H1 (cell line): Measurements from ENCODE around the gene SEPTIN1. TPM values are rescaled to one million over a fixed set of nuclear protein-coding genes. Genes with fewer than 3 reads are reported as not detected.

ENCODE experiments used
- CREB1 ChIP-seq: IDR thresholded peaks from 2 replicates; pipeline ENCODE4 v1.6.1; 2012; ENCODE audit warnings: inconsistent platforms
- EGR1 ChIP-seq: IDR thresholded peaks from 2 replicates; pipeline ENCODE4 v1.6.1; 2011; ENCODE audit warnings: low read depth, low read length, borderline replicate concordance
- HDAC2 ChIP-seq, 2 experiments: fragments of 300-600 bp in 1 of 2; sonication (generic) in 1 of 2; IDR thresholded peaks; 2 replicates each; pipeline ENCODE4 v1.6.1; 2011 to 2012; ENCODE audit warnings: low read depth in 2 of 2, low read length in 2 of 2, mild to moderate bottlenecking in 2 of 2, moderate library complexity in 2 of 2, borderline replicate concordance in 1 of 2, inconsistent platforms in 1 of 2
- RBBP5 ChIP-seq: IDR thresholded peaks from 2 replicates; pipeline ENCODE4 v1.7.1; 2012; ENCODE audit warnings: low read depth, mild to moderate bottlenecking, inconsistent platforms, low read length, moderate library complexity, borderline replicate concordance
- ZNF274 ChIP-seq: IDR thresholded peaks from 2 replicates; pipeline ENCODE4 v1.7.0; 2012; ENCODE audit warnings: low read length, borderline replicate concordance; ENCODE audit errors: extremely low read depth
- polyA plus RNA-seq, 7 experiments: library from polyadenylated mRNA; depleted of rRNA in 3 of 7; stranded (reverse) in 5 of 7; unstranded in 2 of 7; fragments of >200 nt in 5 of 7; fragments of 200-250 nt in 2 of 7; gene quantifications; 1 replicate in 5 of 7; 2 replicates in 1 of 7; 4 replicates in 1 of 7; pipeline versions ENCODE4 v1.2.1 to v1.2.3, GENCODE V29; 2011 to 2013; ENCODE audit warnings: missing spikeins in 2 of 7, mixed read lengths in 2 of 7
- total RNA-seq: library from RNA; stranded (reverse); fragmentation: NEBNext Ultra II Directional; extraction: Animal tissue kit (Norgen Biotek cat#: 25700); gene quantifications from 2 replicates; pipeline ENCODE4 v1.2.1, GENCODE V29; 2021
- TF ChIP-seq, protein P1 (sequence below): fragments of 300-600 bp; sonication (generic); IDR thresholded peaks from 2 replicates; pipeline ENCODE4 v1.7.1; 2012; ENCODE audit warnings: low read length, moderate library complexity, mild to moderate bottlenecking, inconsistent platforms; ENCODE audit not compliant: insufficient replicate concordance

Gene SEPTIN1
- total and polyA plus RNA-seq, 2 of the 8 experiments (the other 6 are each of a cell fraction or from before 2014, with no cell fraction given), result 0.24 to 1.4 TPM

DNA sequence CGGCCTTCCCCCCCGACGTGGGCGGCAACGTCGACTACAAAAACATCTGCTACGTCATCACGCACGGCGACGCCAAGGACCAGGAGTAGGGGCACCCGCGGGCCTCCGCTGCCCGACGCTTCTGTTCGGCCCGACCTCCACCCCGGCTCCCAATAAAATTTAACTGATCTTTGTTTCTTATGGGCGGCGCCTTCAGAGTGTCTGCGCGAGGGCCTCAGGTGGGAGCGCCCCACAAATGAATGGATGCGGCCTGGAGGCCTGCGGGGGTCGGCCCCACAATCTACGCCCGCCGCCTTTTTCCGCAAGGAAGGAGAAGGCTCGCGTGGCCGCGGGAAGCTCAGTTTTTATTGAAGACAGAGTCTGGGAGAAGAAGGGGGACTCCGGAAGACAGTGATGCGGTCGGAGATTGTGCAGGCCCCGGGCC, 4.5 kb downstream of the SEPTIN1 start (continued):
- TF ChIP-seq, protein P1, sequence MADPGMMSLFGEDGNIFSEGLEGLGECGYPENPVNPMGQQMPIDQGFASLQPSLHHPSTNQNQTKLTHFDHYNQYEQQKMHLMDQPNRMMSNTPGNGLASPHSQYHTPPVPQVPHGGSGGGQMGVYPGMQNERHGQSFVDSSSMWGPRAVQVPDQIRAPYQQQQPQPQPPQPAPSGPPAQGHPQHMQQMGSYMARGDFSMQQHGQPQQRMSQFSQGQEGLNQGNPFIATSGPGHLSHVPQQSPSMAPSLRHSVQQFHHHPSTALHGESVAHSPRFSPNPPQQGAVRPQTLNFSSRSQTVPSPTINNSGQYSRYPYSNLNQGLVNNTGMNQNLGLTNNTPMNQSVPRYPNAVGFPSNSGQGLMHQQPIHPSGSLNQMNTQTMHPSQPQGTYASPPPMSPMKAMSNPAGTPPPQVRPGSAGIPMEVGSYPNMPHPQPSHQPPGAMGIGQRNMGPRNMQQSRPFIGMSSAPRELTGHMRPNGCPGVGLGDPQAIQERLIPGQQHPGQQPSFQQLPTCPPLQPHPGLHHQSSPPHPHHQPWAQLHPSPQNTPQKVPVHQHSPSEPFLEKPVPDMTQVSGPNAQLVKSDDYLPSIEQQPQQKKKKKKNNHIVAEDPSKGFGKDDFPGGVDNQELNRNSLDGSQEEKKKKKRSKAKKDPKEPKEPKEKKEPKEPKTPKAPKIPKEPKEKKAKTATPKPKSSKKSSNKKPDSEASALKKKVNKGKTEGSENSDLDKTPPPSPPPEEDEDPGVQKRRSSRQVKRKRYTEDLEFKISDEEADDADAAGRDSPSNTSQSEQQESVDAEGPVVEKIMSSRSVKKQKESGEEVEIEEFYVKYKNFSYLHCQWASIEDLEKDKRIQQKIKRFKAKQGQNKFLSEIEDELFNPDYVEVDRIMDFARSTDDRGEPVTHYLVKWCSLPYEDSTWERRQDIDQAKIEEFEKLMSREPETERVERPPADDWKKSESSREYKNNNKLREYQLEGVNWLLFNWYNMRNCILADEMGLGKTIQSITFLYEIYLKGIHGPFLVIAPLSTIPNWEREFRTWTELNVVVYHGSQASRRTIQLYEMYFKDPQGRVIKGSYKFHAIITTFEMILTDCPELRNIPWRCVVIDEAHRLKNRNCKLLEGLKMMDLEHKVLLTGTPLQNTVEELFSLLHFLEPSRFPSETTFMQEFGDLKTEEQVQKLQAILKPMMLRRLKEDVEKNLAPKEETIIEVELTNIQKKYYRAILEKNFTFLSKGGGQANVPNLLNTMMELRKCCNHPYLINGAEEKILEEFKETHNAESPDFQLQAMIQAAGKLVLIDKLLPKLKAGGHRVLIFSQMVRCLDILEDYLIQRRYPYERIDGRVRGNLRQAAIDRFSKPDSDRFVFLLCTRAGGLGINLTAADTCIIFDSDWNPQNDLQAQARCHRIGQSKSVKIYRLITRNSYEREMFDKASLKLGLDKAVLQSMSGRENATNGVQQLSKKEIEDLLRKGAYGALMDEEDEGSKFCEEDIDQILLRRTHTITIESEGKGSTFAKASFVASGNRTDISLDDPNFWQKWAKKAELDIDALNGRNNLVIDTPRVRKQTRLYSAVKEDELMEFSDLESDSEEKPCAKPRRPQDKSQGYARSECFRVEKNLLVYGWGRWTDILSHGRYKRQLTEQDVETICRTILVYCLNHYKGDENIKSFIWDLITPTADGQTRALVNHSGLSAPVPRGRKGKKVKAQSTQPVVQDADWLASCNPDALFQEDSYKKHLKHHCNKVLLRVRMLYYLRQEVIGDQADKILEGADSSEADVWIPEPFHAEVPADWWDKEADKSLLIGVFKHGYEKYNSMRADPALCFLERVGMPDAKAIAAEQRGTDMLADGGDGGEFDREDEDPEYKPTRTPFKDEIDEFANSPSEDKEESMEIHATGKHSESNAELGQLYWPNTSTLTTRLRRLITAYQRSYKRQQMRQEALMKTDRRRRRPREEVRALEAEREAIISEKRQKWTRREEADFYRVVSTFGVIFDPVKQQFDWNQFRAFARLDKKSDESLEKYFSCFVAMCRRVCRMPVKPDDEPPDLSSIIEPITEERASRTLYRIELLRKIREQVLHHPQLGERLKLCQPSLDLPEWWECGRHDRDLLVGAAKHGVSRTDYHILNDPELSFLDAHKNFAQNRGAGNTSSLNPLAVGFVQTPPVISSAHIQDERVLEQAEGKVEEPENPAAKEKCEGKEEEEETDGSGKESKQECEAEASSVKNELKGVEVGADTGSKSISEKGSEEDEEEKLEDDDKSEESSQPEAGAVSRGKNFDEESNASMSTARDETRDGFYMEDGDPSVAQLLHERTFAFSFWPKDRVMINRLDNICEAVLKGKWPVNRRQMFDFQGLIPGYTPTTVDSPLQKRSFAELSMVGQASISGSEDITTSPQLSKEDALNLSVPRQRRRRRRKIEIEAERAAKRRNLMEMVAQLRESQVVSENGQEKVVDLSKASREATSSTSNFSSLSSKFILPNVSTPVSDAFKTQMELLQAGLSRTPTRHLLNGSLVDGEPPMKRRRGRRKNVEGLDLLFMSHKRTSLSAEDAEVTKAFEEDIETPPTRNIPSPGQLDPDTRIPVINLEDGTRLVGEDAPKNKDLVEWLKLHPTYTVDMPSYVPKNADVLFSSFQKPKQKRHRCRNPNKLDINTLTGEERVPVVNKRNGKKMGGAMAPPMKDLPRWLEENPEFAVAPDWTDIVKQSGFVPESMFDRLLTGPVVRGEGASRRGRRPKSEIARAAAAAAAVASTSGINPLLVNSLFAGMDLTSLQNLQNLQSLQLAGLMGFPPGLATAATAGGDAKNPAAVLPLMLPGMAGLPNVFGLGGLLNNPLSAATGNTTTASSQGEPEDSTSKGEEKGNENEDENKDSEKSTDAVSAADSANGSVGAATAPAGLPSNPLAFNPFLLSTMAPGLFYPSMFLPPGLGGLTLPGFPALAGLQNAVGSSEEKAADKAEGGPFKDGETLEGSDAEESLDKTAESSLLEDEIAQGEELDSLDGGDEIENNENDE, result no peak
- TF ChIP-seq HDAC2 (IDR thresholded peaks at IDR 0.05; ENCODE audit: borderline replicate concordance in 1 of 2, low read depth in 2 of 2, low read length in 2 of 2) (0 out of 4 replicates have a peak, but pooled peaks of 1 of the 2 experiments have one; percentile 1), RBBP5 (peak; percentile 45; the same call in 1 of the 2 replicates), ZNF274 (no peak), EGR1 (peak; percentile 90), CREB1 (peak; percentile 93)
